NB4 (cell line): ENCODE results near the gene PRR9.
A peak's percentile ranks its signal among the peaks of the same experiment; 100 is the strongest.

Experiments
- DNase-seq: peaks from one replicate; pipeline ENCODE4 v3.0.0; 2010; ENCODE audit warnings: low read depth
- H3K4me3 ChIP-seq: one replicate; pipeline ENCODE4 v1.5.1; 2011; ENCODE audit warnings: mild to moderate bottlenecking, low read depth, low read length, moderate library complexity
- MYC ChIP-seq: IDR thresholded peaks from 2 replicates; pipeline ENCODE4 v1.6.1; 2011; ENCODE audit warnings: low read depth, low read length
- POLR2A ChIP-seq: IDR thresholded peaks from 2 replicates; pipeline ENCODE4 v1.6.1; 2011; ENCODE audit warnings: mild to moderate bottlenecking; ENCODE audit not compliant: insufficient read length; ENCODE audit errors: extremely low read depth
- TF ChIP-seq, protein P1 (sequence below): IDR thresholded peaks from one replicate; pipeline ENCODE4 v1.5.1; 2012; ENCODE audit warnings: low read depth, low read length
- TF ChIP-seq, protein P2 (sequence below): IDR thresholded peaks from 2 replicates; pipeline ENCODE4 v1.6.1; 2011; ENCODE audit warnings: low read depth, low read length

The PRR9 gene

GRCh38 chr1:153190373-153190772 is 27.0 kb upstream of the PRR9 start:
- TF ChIP-seq, protein P1, sequence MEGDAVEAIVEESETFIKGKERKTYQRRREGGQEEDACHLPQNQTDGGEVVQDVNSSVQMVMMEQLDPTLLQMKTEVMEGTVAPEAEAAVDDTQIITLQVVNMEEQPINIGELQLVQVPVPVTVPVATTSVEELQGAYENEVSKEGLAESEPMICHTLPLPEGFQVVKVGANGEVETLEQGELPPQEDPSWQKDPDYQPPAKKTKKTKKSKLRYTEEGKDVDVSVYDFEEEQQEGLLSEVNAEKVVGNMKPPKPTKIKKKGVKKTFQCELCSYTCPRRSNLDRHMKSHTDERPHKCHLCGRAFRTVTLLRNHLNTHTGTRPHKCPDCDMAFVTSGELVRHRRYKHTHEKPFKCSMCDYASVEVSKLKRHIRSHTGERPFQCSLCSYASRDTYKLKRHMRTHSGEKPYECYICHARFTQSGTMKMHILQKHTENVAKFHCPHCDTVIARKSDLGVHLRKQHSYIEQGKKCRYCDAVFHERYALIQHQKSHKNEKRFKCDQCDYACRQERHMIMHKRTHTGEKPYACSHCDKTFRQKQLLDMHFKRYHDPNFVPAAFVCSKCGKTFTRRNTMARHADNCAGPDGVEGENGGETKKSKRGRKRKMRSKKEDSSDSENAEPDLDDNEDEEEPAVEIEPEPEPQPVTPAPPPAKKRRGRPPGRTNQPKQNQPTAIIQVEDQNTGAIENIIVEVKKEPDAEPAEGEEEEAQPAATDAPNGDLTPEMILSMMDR = peak; percentile 22
- TF ChIP-seq, protein P2, sequence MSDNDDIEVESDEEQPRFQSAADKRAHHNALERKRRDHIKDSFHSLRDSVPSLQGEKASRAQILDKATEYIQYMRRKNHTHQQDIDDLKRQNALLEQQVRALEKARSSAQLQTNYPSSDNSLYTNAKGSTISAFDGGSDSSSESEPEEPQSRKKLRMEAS = no peak
- no peak for TF ChIP-seq MYC
- H3K4me3 ChIP-seq = no peak overlapping the region
- no peak for DNase-seq

- H3K4me3 ChIP-seq = no peak overlapping the region
- peak; percentile 20 for DNase-seq
- TF ChIP-seq MYC = no peak
- no peak for TF ChIP-seq POLR2A
- TF ChIP-seq, protein P1 = peak; percentile 39
- TF ChIP-seq, protein P2 = no peak
Measured at GRCh38 chr1:153192697-153193096, 24.7 kb upstream of the PRR9 start.

GRCh38 chr1:153194331-153195050 is 22.9 kb upstream of the PRR9 start:
- no peak for DNase-seq
- no peak overlapping the region for H3K4me3 ChIP-seq
- TF ChIP-seq, protein P2 = no peak
- TF ChIP-seq, protein P1 = no peak
- no peak for TF ChIP-seq POLR2A
- TF ChIP-seq MYC = no peak

- DNase-seq = no peak
- TF ChIP-seq, protein P1 = no peak
- TF ChIP-seq POLR2A (no peak), MYC (no peak)
- TF ChIP-seq, protein P2 = no peak
- H3K4me3 ChIP-seq = no peak overlapping the region
Measured at GRCh38 chr1:153195216-153195615, 22.2 kb upstream of the PRR9 start.

DNA sequence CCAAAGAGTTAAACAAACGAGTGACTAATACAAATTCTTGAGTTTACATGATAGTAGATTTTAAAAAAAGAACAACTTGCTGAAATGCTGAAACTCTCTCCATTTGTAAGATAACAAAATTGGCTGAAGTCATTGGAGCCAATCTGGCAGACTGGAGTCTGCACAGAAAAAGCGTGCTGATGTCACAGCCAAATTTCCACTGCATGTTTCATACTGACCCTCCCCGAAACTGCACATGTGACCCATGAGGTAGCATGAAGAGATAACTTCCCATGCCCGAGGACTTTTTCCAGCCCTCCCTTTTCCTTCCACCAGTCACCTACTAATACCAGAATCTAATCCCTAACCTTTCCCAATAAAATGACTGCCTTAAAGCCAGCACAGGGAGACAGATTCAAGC is 15.4 kb upstream of the PRR9 start:
- no peak for DNase-seq
- no peak overlapping the region for H3K4me3 ChIP-seq
- TF ChIP-seq MYC (no peak), POLR2A (no peak)
- TF ChIP-seq, protein P1 = no peak
- TF ChIP-seq, protein P2 = no peak
